A673 (cell line): ENCODE data around the gene CELF1. TPM values are rescaled to one million over a fixed set of nuclear protein-coding genes. Genes with fewer than 3 reads are reported as not detected.
A peak's percentile ranks its signal among the peaks of the same experiment; 100 is the strongest.

Experiments
- BruUV-seq: library from RNA; stranded (reverse); fragments of 400-500 nt; replicated peaks from 2 replicates; lab custom pipeline; 2021; lab: Mats Ljungman, UMichigan
- CTCF ChIA-PET: fragments of 300-600 bp; sonication (Branson Sonifier 250); formaldehyde crosslinking; loops from one replicate; lab custom pipeline; 2022; ENCODE audit warnings: antibody characterized with exemption; lab: Charles Lee
- POLR2A ChIA-PET: fragments of 300-600 bp; sonication (Branson Sonifier 250); formaldehyde crosslinking; loops from one replicate; lab custom pipeline; 2022; ENCODE audit warnings: antibody characterized with exemption; ENCODE audit not compliant: low non-redundant PET; lab: Charles Lee
- DNase-seq: peaks from one replicate; pipeline ENCODE4 v3.0.0-alpha.2; 2015; ENCODE audit warnings: low spot score
- H3K27ac ChIP-seq: fragments of 200-600 bp; sonication (generic); 2 replicates; pipeline ENCODE4 v1.5.1; 2016; ENCODE audit warnings: mixed run types, low read depth, mild to moderate bottlenecking, mixed read lengths, antibody characterized with exemption, low read length; ENCODE audit not compliant: poor library complexity, severe bottlenecking
- H3K27me3 ChIP-seq: fragments of 200-600 bp; sonication (generic); replicated peaks from 2 replicates; pipeline ENCODE4 v1.6.1; 2017; ENCODE audit warnings: mixed run types, low read depth, mild to moderate bottlenecking, mixed read lengths, antibody characterized with exemption, low read length; ENCODE audit not compliant: insufficient read depth, poor library complexity
- H3K36me3 ChIP-seq: fragments of 200-600 bp; sonication (generic); 2 replicates; pipeline ENCODE4 v1.6.1; 2016; ENCODE audit warnings: mixed run types, mild to moderate bottlenecking, mixed read lengths, antibody characterized with exemption, low read length; ENCODE audit not compliant: insufficient read depth, poor library complexity, severe bottlenecking
- H3K4me1 ChIP-seq: fragments of 200-600 bp; sonication (generic); 2 replicates; pipeline ENCODE4 v1.6.1; 2017; ENCODE audit warnings: mixed run types, mild to moderate bottlenecking, mixed read lengths, antibody characterized with exemption, low read length; ENCODE audit not compliant: insufficient read depth, poor library complexity, severe bottlenecking
- H3K4me3 ChIP-seq: fragments of 200-600 bp; sonication (generic); 2 replicates; pipeline ENCODE4 v1.5.1; 2016; ENCODE audit warnings: low read depth, mixed run types, mild to moderate bottlenecking, mixed read lengths, low read length; ENCODE audit not compliant: poor library complexity, severe bottlenecking
- H3K9me3 ChIP-seq: fragments of 200-600 bp; sonication (generic); 2 replicates; pipeline ENCODE4 v1.6.1; 2016; ENCODE audit warnings: mixed run types, low read depth, mild to moderate bottlenecking, mixed read lengths, antibody characterized with exemption, low read length; ENCODE audit not compliant: poor library complexity, severe bottlenecking
- CTCF ChIP-seq: fragments of 300-800, 200-600 bp; sonication (generic); conservative IDR thresholded peaks from 2 replicates; pipeline ENCODE4 v1.5.1; 2017; ENCODE audit warnings: low read depth, mild to moderate bottlenecking, antibody characterized with exemption, low read length, moderate library complexity, mixed read lengths
- EZH2 ChIP-seq: fragments of 200-600 bp; sonication (generic); IDR thresholded peaks from 2 replicates; pipeline ENCODE4 v1.6.1; 2017; ENCODE audit warnings: borderline replicate concordance, low read depth, mild to moderate bottlenecking, mixed read lengths, antibody characterized with exemption, low read length; ENCODE audit not compliant: poor library complexity, severe bottlenecking
- intact Hi-C: fragments of 100-400 bp; cut with micrococcal nuclease; formaldehyde crosslinking; loops from one replicate; pipeline ENCODE4 v1.10.0; 2022; ENCODE audit not compliant: unreplicated experiment
- total RNA-seq: library from RNA; stranded (reverse); gene quantifications from 2 replicates; pipeline ENCODE4 v1.2.3, GENCODE V29; 2021

Gene CELF1
- total RNA-seq, 1 experiment from 2014 or later = 257 TPM

- BruUV-seq = no TSS peak
- Histone ChIP-seq H3K4me3 (no peak overlapping the region), H3K36me3 (peaks cover 31% of the 10 kb centered on the region), H3K27me3 (no peaks in the 10 kb centered on the region), H3K4me1 (peaks cover 63% of the 10 kb centered on the region), H3K9me3 (no peaks in the 10 kb centered on the region), H3K27ac (peak overlapping the region; percentile 15)
- ChIA-PET CTCF (no interaction called here), POLR2A (no interaction called here)
- intact Hi-C loops = no loop called here
- TF ChIP-seq EZH2 = no peak
- no peak for TF ChIP-seq CTCF
- no peak for DNase-seq
These were observed 53.3 kb downstream of the CELF1 start for GRCh38 chr11:47499614-47500013.

GRCh38 chr11:47499161-47499560, 53.8 kb downstream of the CELF1 start:
- TF ChIP-seq CTCF (no peak), EZH2 (no peak)
- Histone ChIP-seq H3K4me1 (peaks cover 66% of the 10 kb centered on the region), H3K9me3 (no peaks in the 10 kb centered on the region), H3K4me3 (no peak overlapping the region), H3K36me3 (peaks cover 35% of the 10 kb centered on the region), H3K27me3 (no peaks in the 10 kb centered on the region), H3K27ac (peak overlapping the region; percentile 8)
- DNase-seq = no peak
- no TSS peak for BruUV-seq
- ChIA-PET CTCF (interaction anchor here (0.5 kb wide), 1 partner anchor 45 kb away, joined by 6 read pairs; no protein-coding TSS in a partner anchor), POLR2A (interaction anchor here (1.0 kb wide), 1 partner anchor 16 kb away, joined by 4 read pairs; no protein-coding TSS in a partner anchor)
- intact Hi-C loops = no loop called here

- POLR2A ChIA-PET = interaction anchor here (1.0 kb wide), 1 partner anchor 17 kb away, joined by 4 read pairs; no protein-coding TSS in a partner anchor
- DNase-seq = no peak
- H3K27ac ChIP-seq = peak overlapping the region; percentile 0
- no peaks in the 10 kb centered on the region for H3K9me3 ChIP-seq
- H3K4me3 ChIP-seq = no peak overlapping the region
- H3K4me1 ChIP-seq = peaks cover 64% of the 10 kb centered on the region
- peaks cover 39% of the 10 kb centered on the region for H3K36me3 ChIP-seq
- no TSS peak for BruUV-seq
- TF ChIP-seq EZH2 = no peak
- no peak for TF ChIP-seq CTCF
- intact Hi-C loops = no loop called here
- CTCF ChIA-PET = interaction anchor here (0.5 kb wide), 1 partner anchor 44 kb away, joined by 6 read pairs; no protein-coding TSS in a partner anchor
- H3K27me3 ChIP-seq = no peaks in the 10 kb centered on the region
These were observed 54.3 kb downstream of the CELF1 start for GRCh38 chr11:47498584-47499152.
